H1 (cell line): ENCODE measurements around the gene CAMSAP1. TPM values are rescaled to one million over a fixed set of nuclear protein-coding genes. Genes with fewer than 3 reads are reported as not detected.

Experiments used
- CTCF ChIA-PET: fragments of 300-600 bp; sonication (Branson Sonifier 250); formaldehyde crosslinking; loops from one replicate; lab custom pipeline; 2021; ENCODE audit not compliant: partially characterized antibody; lab: Charles Lee
- POLR2A ChIA-PET: fragments of 300-600 bp; sonication (Branson Sonifier 250); formaldehyde crosslinking; loops from one replicate; lab custom pipeline; 2021; ENCODE audit warnings: inconsistent platforms; ENCODE audit not compliant: partially characterized antibody; lab: Charles Lee
- DNase-seq, 2 experiments: peaks; one replicate each; pipeline versions ENCODE4 v3.0.0 to v3.0.0-alpha.2; 2010 to 2022; ENCODE audit warnings: low spot score in 2 of 2, low read depth in 1 of 2, mixed read lengths in 1 of 2
- FAIRE-seq: peaks from 2 replicates; lab custom pipeline; 2011; peaks lifted over from hg19 to GRCh38; lab: Jason Lieb, UNC
- H2AFZ ChIP-seq: 2 replicates; pipeline ENCODE4 v1.8.1; 2012; ENCODE audit warnings: low read length, inconsistent platforms
- H2AK5ac ChIP-seq: 2 replicates; pipeline ENCODE4 v1.6.1; 2013; ENCODE audit warnings: low read depth, low read length
- H2BK120ac ChIP-seq: replicated peaks from 2 replicates; pipeline ENCODE3; 2013; ENCODE audit warnings: low read depth, low read length, inconsistent platforms
- H2BK12ac ChIP-seq: 2 replicates; pipeline ENCODE4 v1.6.1; 2013; ENCODE audit warnings: low read depth, low read length
- H2BK15ac ChIP-seq: 2 replicates; pipeline ENCODE4 v1.6.1; 2013; ENCODE audit warnings: low read length
- H2BK20ac ChIP-seq: 2 replicates; pipeline ENCODE4 v1.6.1; 2013; ENCODE audit warnings: low read length
- H2BK5ac ChIP-seq: 2 replicates; pipeline ENCODE4 v1.6.1; 2013; ENCODE audit warnings: low read depth, low read length
- H3K14ac ChIP-seq: 2 replicates; pipeline ENCODE4 v1.6.1; 2013; ENCODE audit warnings: inconsistent platforms; ENCODE audit not compliant: insufficient read length
- H3K18ac ChIP-seq: 2 replicates; pipeline ENCODE4 v1.6.1; 2013; ENCODE audit warnings: low read length; ENCODE audit errors: extremely low read depth
- H3K23ac ChIP-seq: 2 replicates; pipeline ENCODE4 v1.6.1; 2013; ENCODE audit warnings: inconsistent platforms; ENCODE audit not compliant: insufficient read length
- H3K23me2 ChIP-seq: 2 replicates; pipeline ENCODE4 v1.6.1; 2013; ENCODE audit warnings: low read depth, low read length
- H3K27ac ChIP-seq: 2 replicates; pipeline ENCODE4 v1.6.1; 2011; ENCODE audit warnings: low read depth, low read length, inconsistent platforms
- H3K27me3 ChIP-seq, 4 experiments: replicated peaks in 1 of 4; 1 replicate in 1 of 4; 2 replicates in 3 of 4; pipeline versions ENCODE4 v1.6.1 to v1.8.1; 2011 to 2013; ENCODE audit warnings: low read length in 3 of 4, mild to moderate bottlenecking in 3 of 4, inconsistent platforms in 2 of 4, mixed read lengths in 2 of 4, moderate library complexity in 1 of 4; ENCODE audit not compliant: control insufficient read depth in 3 of 4, insufficient read depth in 3 of 4; ENCODE audit errors: extremely low read depth in 1 of 4
- H3K36me3 ChIP-seq, 4 experiments: 2 replicates each; pipeline versions ENCODE4 v1.6.1 to v1.8.1; 2011 to 2013; ENCODE audit warnings: mild to moderate bottlenecking in 4 of 4, low read length in 3 of 4, moderate library complexity in 2 of 4, control low read depth in 1 of 4, inconsistent platforms in 1 of 4; ENCODE audit not compliant: insufficient read depth in 4 of 4, control insufficient read depth in 2 of 4
- H3K4ac ChIP-seq: replicated peaks from 2 replicates; pipeline ENCODE3; 2013; ENCODE audit warnings: low read length, low read depth, mixed read lengths, inconsistent platforms; ENCODE audit not compliant: insufficient read length
- H3K4me1 ChIP-seq, 4 experiments: replicated peaks in 1 of 4; 1 replicate in 1 of 4; 2 replicates in 3 of 4; pipeline versions ENCODE4 v1.6.1 to v1.8.1; 2011 to 2013; ENCODE audit warnings: low read length in 3 of 4, inconsistent platforms in 2 of 4, mixed read lengths in 1 of 4; ENCODE audit not compliant: insufficient read depth in 4 of 4, control insufficient read depth in 3 of 4
- H3K4me2 ChIP-seq, 2 experiments: 2 replicates each; pipeline versions ENCODE4 v1.6.1 to v1.8.1; 2011 to 2013; ENCODE audit warnings: low read depth in 2 of 2, low read length in 2 of 2, control low read depth in 1 of 2, inconsistent platforms in 1 of 2, mild to moderate bottlenecking in 1 of 2; ENCODE audit not compliant: insufficient read depth in 1 of 2
- H3K4me3 ChIP-seq, 4 experiments: fragments of 200-600, 300-600 bp in 1 of 4; sonication (generic), shearing (Covaris generic), sonication (Bioruptor Twin) in 1 of 4; 2 replicates each; pipeline versions ENCODE4 v1.5.1 to v1.8.1; 2011 to 2016; ENCODE audit warnings: low read length in 4 of 4, low read depth in 3 of 4, control low read depth in 2 of 4, inconsistent platforms in 2 of 4, mild to moderate bottlenecking in 2 of 4, mixed read lengths in 1 of 4, moderate library complexity in 1 of 4; ENCODE audit not compliant: insufficient read depth in 2 of 4; ENCODE audit errors: extremely low read depth in 1 of 4
- H3K56ac ChIP-seq: replicated peaks from 2 replicates; pipeline ENCODE3; 2013; ENCODE audit warnings: low read depth, mild to moderate bottlenecking, mixed read lengths, low read length, inconsistent platforms; ENCODE audit not compliant: insufficient read length
- H3K79me1 ChIP-seq: 2 replicates; pipeline ENCODE4 v1.6.1; 2013; ENCODE audit warnings: low read depth, low read length, control low read depth
- H3K79me2 ChIP-seq, 2 experiments: 2 replicates each; pipeline versions ENCODE4 v1.6.1 to v1.8.1; 2012 to 2013; ENCODE audit warnings: low read length in 2 of 2, mild to moderate bottlenecking in 2 of 2, inconsistent platforms in 1 of 2; ENCODE audit not compliant: insufficient read depth in 2 of 2, control insufficient read depth in 1 of 2
- H3K9ac ChIP-seq, 4 experiments: replicated peaks in 1 of 4; 1 replicate in 1 of 4; 2 replicates in 3 of 4; pipeline versions ENCODE4 v1.6.1 to v1.8.1; 2011 to 2013; ENCODE audit warnings: low read depth in 3 of 4, low read length in 3 of 4, control low read depth in 2 of 4, mild to moderate bottlenecking in 2 of 4, moderate library complexity in 2 of 4, inconsistent platforms in 1 of 4; ENCODE audit errors: extremely low read depth in 1 of 4
- H3K9me3 ChIP-seq, 2 experiments: 2 replicates each; pipeline versions ENCODE4 v1.6.1 to v1.8.1; 2012 to 2013; ENCODE audit warnings: mild to moderate bottlenecking in 2 of 2, moderate library complexity in 2 of 2, control low read depth in 1 of 2, inconsistent platforms in 1 of 2, low read depth in 1 of 2, low read length in 1 of 2, mixed read lengths in 1 of 2; ENCODE audit not compliant: insufficient read depth in 2 of 2
- H4K20me1 ChIP-seq, 2 experiments: replicated peaks in 1 of 2; 2 replicates each; pipeline versions ENCODE3 to v1.8.1; 2011 to 2013; ENCODE audit warnings: inconsistent platforms in 2 of 2, low read length in 2 of 2, mild to moderate bottlenecking in 1 of 2; ENCODE audit not compliant: insufficient read depth in 2 of 2, control insufficient read depth in 1 of 2
- H4K5ac ChIP-seq: 2 replicates; pipeline ENCODE4 v1.6.1; 2013; ENCODE audit warnings: low read length, low read depth, mixed read lengths, inconsistent platforms; ENCODE audit not compliant: insufficient read length
- H4K8ac ChIP-seq: 2 replicates; pipeline ENCODE4 v1.8.0; 2013; ENCODE audit warnings: mild to moderate bottlenecking, moderate library complexity, low read length, inconsistent platforms; ENCODE audit not compliant: insufficient read depth; ENCODE audit errors: extremely low read depth
- H4K91ac ChIP-seq: replicated peaks from 2 replicates; pipeline ENCODE3; 2013; ENCODE audit warnings: low read length, mixed read lengths, inconsistent platforms; ENCODE audit not compliant: insufficient read length
- CHD1 ChIP-seq: IDR thresholded peaks from 2 replicates; pipeline ENCODE4 v1.6.1; 2012; ENCODE audit warnings: low read depth, low read length, improper control_type of control experiment
- EZH2 ChIP-seq: fragments of 200-600 bp; sonication (generic); IDR thresholded peaks from 2 replicates; pipeline ENCODE4 v1.7.1; 2012; ENCODE audit warnings: low read depth, mild to moderate bottlenecking, moderate library complexity, low read length, inconsistent platforms; ENCODE audit not compliant: severe bottlenecking
- FOSL1 ChIP-seq: IDR thresholded peaks from 2 replicates; pipeline ENCODE4 v1.6.1; 2011; ENCODE audit warnings: mild to moderate bottlenecking, low read depth, low read length, moderate library complexity; ENCODE audit not compliant: insufficient read depth
- KDM1A ChIP-seq: fragments of 200-600, 300-600 bp; sonication (generic); IDR thresholded peaks from 2 replicates; pipeline ENCODE4 v1.7.1; 2016; ENCODE audit warnings: mild to moderate bottlenecking, low read length, borderline replicate concordance
- MAFK ChIP-seq: IDR thresholded peaks from 2 replicates; pipeline ENCODE4 v1.6.1; 2012; ENCODE audit warnings: low read depth, mild to moderate bottlenecking, improper control_type of control experiment, low read length
- POLR2A ChIP-seq, 2 experiments: IDR thresholded peaks; 1 replicate in 1 of 2; 2 replicates in 1 of 2; pipeline ENCODE4 v1.6.1; 2011; ENCODE audit warnings: low read depth in 2 of 2, low read length in 2 of 2, mild to moderate bottlenecking in 2 of 2; ENCODE audit errors: control extremely low read depth in 1 of 2
- SRF ChIP-seq: IDR thresholded peaks from 2 replicates; pipeline ENCODE4 v1.6.1; 2011; ENCODE audit warnings: mild to moderate bottlenecking, low read depth, low read length, moderate library complexity
- TBP ChIP-seq: IDR thresholded peaks from 2 replicates; pipeline ENCODE4 v1.6.1; 2011; ENCODE audit warnings: low read depth, low read length, improper control_type of control experiment
- ZNF274 ChIP-seq: IDR thresholded peaks from 2 replicates; pipeline ENCODE4 v1.7.0; 2012; ENCODE audit warnings: low read length, borderline replicate concordance; ENCODE audit errors: extremely low read depth
- WGBS, 2 experiments: shearing (Covaris generic) in 1 of 2; methylation state at CpG; one replicate each; pipeline versions ENCODE4 v1.1.6 to v1.1.7; 2013 to 2015; ENCODE audit warnings: low lambda C conversion rate in 2 of 2, mixed read lengths in 2 of 2, inconsistent platforms in 1 of 2, low coverage in 1 of 2, missing lambda C conversion rate in 1 of 2; ENCODE audit not compliant: insufficient replicate concordance in 2 of 2, insufficient coverage in 1 of 2, insufficient read length in 1 of 2; ENCODE audit errors: extremely low coverage in 1 of 2, missing lambda C conversion rate in 1 of 2; 5-methylcytosine and 5-hydroxymethylcytosine counted together
- polyA plus RNA-seq, 7 experiments: library from polyadenylated mRNA; depleted of rRNA in 3 of 7; stranded (reverse) in 5 of 7; unstranded in 2 of 7; fragments of >200 nt in 5 of 7; fragments of 200-250 nt in 2 of 7; gene quantifications; 1 replicate in 5 of 7; 2 replicates in 1 of 7; 4 replicates in 1 of 7; pipeline versions ENCODE4 v1.2.1 to v1.2.3, GENCODE V29; 2011 to 2013; ENCODE audit warnings: missing spikeins in 2 of 7, mixed read lengths in 2 of 7
- total RNA-seq: library from RNA; stranded (reverse); fragmentation: NEBNext Ultra II Directional; extraction: Animal tissue kit (Norgen Biotek cat#: 25700); gene quantifications from 2 replicates; pipeline ENCODE4 v1.2.1, GENCODE V29; 2021
- TF ChIP-seq, protein P1 (sequence below): IDR thresholded peaks from 2 replicates; pipeline ENCODE4 v1.6.1; 2011; ENCODE audit warnings: low read depth, mild to moderate bottlenecking, low read length; ENCODE audit not compliant: insufficient read depth
- TF ChIP-seq, protein P2 (sequence below), 3 experiments: IDR thresholded peaks; 1 replicate in 2 of 3; 2 replicates in 1 of 3; pipeline versions ENCODE4 v1.5.1 to v1.6.1; 2011; ENCODE audit warnings: low read length in 3 of 3, mild to moderate bottlenecking in 3 of 3, inconsistent platforms in 2 of 3, low read depth in 1 of 3, moderate library complexity in 1 of 3; ENCODE audit not compliant: insufficient read depth in 1 of 3; ENCODE audit errors: control extremely low read depth in 1 of 3

Gene CAMSAP1
- total and polyA plus RNA-seq, 2 of the 8 experiments (the other 6 are each of a cell fraction or from before 2014, with no cell fraction given): 13.4 to 44.0 TPM

DNA sequence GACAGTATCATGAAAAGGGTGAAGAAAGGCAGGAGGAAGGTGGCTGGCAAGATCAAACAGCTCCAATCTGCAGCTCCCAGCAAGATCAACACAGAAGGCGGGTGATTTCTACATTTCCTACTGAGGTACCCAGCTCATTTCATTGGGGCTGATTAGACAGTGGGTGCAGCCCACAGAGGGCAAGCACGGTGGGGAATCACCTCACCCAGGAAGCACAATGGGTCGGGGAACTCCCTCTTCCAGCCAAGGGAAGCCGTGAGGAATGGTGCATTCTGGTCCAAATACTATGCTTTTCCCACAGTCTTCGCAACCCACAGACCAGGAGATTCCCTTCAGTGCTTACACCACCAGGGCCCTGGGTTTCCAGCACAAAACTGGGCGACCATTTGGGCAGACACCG, 66.8 kb downstream of the CAMSAP1 start:
- peaks cover 0 to 16% (median 7%) of the 10 kb centered on the region in 4 experiments; a peak in 3 of 7 replicates for H3K4me1 ChIP-seq
- H3K27me3 ChIP-seq: no peaks in the 10 kb centered on the region; a peak in 1 of 7 replicates
- no peak overlapping the region for H2AK5ac ChIP-seq
- H4K91ac ChIP-seq: no peak overlapping the region
- H3K9ac ChIP-seq: no peak overlapping the region
- H2BK12ac ChIP-seq: no peak overlapping the region
- DNase-seq (no peak), FAIRE-seq (no peak)
- peaks cover 9 to 26% of the 10 kb centered on the region in 2 experiments for H4K20me1 ChIP-seq
- H3K23me2 ChIP-seq: peaks cover 21% of the 10 kb centered on the region; the same call in 1 of the 2 replicates
- no peaks in the 10 kb centered on the region; a peak in 1 of 4 replicates for H3K9me3 ChIP-seq
- H2BK15ac ChIP-seq: no peak overlapping the region
- H3K79me2 ChIP-seq: peaks cover 14 to 77% of the 10 kb centered on the region in 2 experiments
- peaks cover 35% of the 10 kb centered on the region for H3K79me1 ChIP-seq
- H2BK20ac ChIP-seq: no peak overlapping the region
- H4K5ac ChIP-seq: no peak overlapping the region
- no peak overlapping the region for H2AFZ ChIP-seq
- peak overlapping the region; percentile 54; the same call in 1 of the 2 replicates for H3K27ac ChIP-seq
- WGBS, 2 experiments: 84% methylated on average over 7 of the region's 7 CpGs; no CpG with 5 or more reads in 1 of the 2 experiments
- H2BK5ac ChIP-seq: no peak overlapping the region
- H3K18ac ChIP-seq: no peak overlapping the region
- peak overlapping the region in 1 of 2 experiments; percentile 8; a peak in 2 of 4 replicates for H3K4me2 ChIP-seq
- ChIA-PET POLR2A (interaction anchor here (1.4 kb wide), 1 partner anchor 11 kb away, joined by 3 read pairs; no protein-coding TSS in a partner anchor), CTCF (interaction anchor here (0.6 to 3.2 kb wide), 8 partner anchors 9 to 860 kb away, joined by 3 to 10 read pairs (median 4); no protein-coding TSS in a partner anchor)
- no peak overlapping the region for H3K23ac ChIP-seq
- no peak overlapping the region for H3K56ac ChIP-seq
- no peak overlapping the region for H4K8ac ChIP-seq
- no peaks in the 10 kb centered on the region; a peak in 1 of 8 replicates for H3K36me3 ChIP-seq
- H3K4me3 ChIP-seq: no peak overlapping the region
- no peak overlapping the region for H2BK120ac ChIP-seq
- H3K14ac ChIP-seq: no peak overlapping the region
- H3K4ac ChIP-seq: no peak overlapping the region
- TF ChIP-seq EZH2 (no peak), MAFK (no peak), FOSL1 (no peak), SRF (no peak), TBP (no peak), POLR2A (IDR thresholded peaks at IDR 0.05; ENCODE audit: control extremely low read depth in 1 of 2, low read depth in 2 of 2, low read length in 2 of 2) (no peak), KDM1A (no peak), ZNF274 (no peak), CHD1 (no peak)
- TF ChIP-seq, protein P1, sequence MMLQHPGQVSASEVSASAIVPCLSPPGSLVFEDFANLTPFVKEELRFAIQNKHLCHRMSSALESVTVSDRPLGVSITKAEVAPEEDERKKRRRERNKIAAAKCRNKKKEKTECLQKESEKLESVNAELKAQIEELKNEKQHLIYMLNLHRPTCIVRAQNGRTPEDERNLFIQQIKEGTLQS: no peak
- TF ChIP-seq, protein P2, sequence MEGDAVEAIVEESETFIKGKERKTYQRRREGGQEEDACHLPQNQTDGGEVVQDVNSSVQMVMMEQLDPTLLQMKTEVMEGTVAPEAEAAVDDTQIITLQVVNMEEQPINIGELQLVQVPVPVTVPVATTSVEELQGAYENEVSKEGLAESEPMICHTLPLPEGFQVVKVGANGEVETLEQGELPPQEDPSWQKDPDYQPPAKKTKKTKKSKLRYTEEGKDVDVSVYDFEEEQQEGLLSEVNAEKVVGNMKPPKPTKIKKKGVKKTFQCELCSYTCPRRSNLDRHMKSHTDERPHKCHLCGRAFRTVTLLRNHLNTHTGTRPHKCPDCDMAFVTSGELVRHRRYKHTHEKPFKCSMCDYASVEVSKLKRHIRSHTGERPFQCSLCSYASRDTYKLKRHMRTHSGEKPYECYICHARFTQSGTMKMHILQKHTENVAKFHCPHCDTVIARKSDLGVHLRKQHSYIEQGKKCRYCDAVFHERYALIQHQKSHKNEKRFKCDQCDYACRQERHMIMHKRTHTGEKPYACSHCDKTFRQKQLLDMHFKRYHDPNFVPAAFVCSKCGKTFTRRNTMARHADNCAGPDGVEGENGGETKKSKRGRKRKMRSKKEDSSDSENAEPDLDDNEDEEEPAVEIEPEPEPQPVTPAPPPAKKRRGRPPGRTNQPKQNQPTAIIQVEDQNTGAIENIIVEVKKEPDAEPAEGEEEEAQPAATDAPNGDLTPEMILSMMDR (IDR thresholded peaks at IDR 0.05; ENCODE audit: control extremely low read depth in 1 of 3, insufficient read depth in 1 of 3, low read depth in 1 of 3, low read length in 3 of 3): no peak
